K562 (cell line): ENCODE measurements around the gene GRIK1. TPM values are rescaled to one million over a fixed set of nuclear protein-coding genes. Genes with fewer than 3 reads are reported as not detected.

Source experiments
- ATAC-seq: fragments of 200-7000 bp; cut with Tn5 transposase; 3 replicates; pipeline ENCODE4 v1.9.1; 2020; ENCODE audit warnings: moderate library complexity
- BruUV-seq: library from RNA; stranded (reverse); fragments of 400-500 nt; replicated peaks from 2 replicates; lab custom pipeline; 2021; lab: Mats Ljungman, UMichigan
- CTCF ChIA-PET: fragments of 300-600 bp; formaldehyde crosslinking; extraction: SDS; loops from one replicate; lab custom pipeline; 2021; ENCODE audit warnings: low intra/inter-chr PET ratio; lab: Yijun Ruan, JAX
- POLR2A ChIA-PET: fragments of 300-600, 350-650 bp; sonication (Branson Sonifier 250); formaldehyde crosslinking; extraction: SDS; loops from one replicate; lab custom pipeline; 2021; ENCODE audit warnings: antibody characterized with exemption, inconsistent platforms; lab: Yijun Ruan, JAX
- DNase-seq, 4 experiments: peaks; one replicate each; pipeline versions ENCODE4 v3.0.0 to v3.0.0-alpha.2; 2011 to 2018; ENCODE audit warnings: low spot score in 3 of 4, mixed read lengths in 3 of 4; ENCODE audit errors: extremely low read depth in 1 of 4
- FAIRE-seq: peaks from 2 replicates; lab custom pipeline; 2011; peaks lifted over from hg19 to GRCh38; lab: Jason Lieb, UNC
- H2AFZ ChIP-seq: 2 replicates; pipeline ENCODE4 v1.6.0; 2011; ENCODE audit warnings: low read depth, low read length, control low read depth, inconsistent platforms
- H3K27ac ChIP-seq: fragments of 200-600 bp; 3 replicates; pipeline ENCODE4 v1.8.0; 2011; ENCODE audit warnings: low read depth, mild to moderate bottlenecking, control low read depth, inconsistent platforms, low read length, moderate library complexity, mixed read lengths; ENCODE audit errors: extremely low read depth
- H3K27me3 ChIP-seq, 2 experiments: fragments of 300-600 bp in 1 of 2; 2 replicates in 1 of 2; 3 replicates in 1 of 2; pipeline versions ENCODE4 v1.6.0 to v1.8.0; 2011; ENCODE audit warnings: inconsistent platforms in 2 of 2, low read length in 2 of 2, mild to moderate bottlenecking in 1 of 2, mixed read lengths in 1 of 2, moderate library complexity in 1 of 2; ENCODE audit not compliant: control insufficient read depth in 2 of 2, insufficient read depth in 2 of 2
- H3K36me3 ChIP-seq: fragments of 300-600 bp; 3 replicates; pipeline ENCODE4 v1.8.0; 2011; ENCODE audit warnings: mild to moderate bottlenecking, low read length, inconsistent platforms; ENCODE audit not compliant: control insufficient read depth, insufficient read depth
- H3K4me1 ChIP-seq, 2 experiments: fragments of 200-600 bp in 1 of 2; replicated peaks in 1 of 2; 2 replicates in 1 of 2; 3 replicates in 1 of 2; pipeline versions ENCODE4 v1.5.1 to v1.8.0; 2011; ENCODE audit warnings: inconsistent platforms in 2 of 2, low read length in 2 of 2, mild to moderate bottlenecking in 1 of 2, mixed read lengths in 1 of 2, moderate library complexity in 1 of 2; ENCODE audit not compliant: control insufficient read depth in 2 of 2, insufficient read depth in 2 of 2
- H3K4me2 ChIP-seq: 2 replicates; pipeline ENCODE4 v1.6.1; 2011; ENCODE audit warnings: low read length, control low read depth, inconsistent platforms, mixed read lengths; ENCODE audit not compliant: insufficient read depth
- H3K4me3 ChIP-seq: fragments of 200-600 bp; sonication (generic), shearing (Covaris generic); 2 replicates; pipeline ENCODE4 v1.5.1; 2016; ENCODE audit warnings: control low read depth, inconsistent platforms
- H3K79me2 ChIP-seq: fragments of 200-600 bp; 3 replicates; pipeline ENCODE4 v1.8.0; 2011; ENCODE audit warnings: low read length, inconsistent platforms; ENCODE audit not compliant: control insufficient read depth, insufficient read depth
- H3K9ac ChIP-seq, 2 experiments: 2 replicates each; pipeline versions ENCODE4 v1.6.0 to v1.6.1; 2011; ENCODE audit warnings: low read depth in 2 of 2, low read length in 2 of 2, control low read depth in 1 of 2, inconsistent platforms in 1 of 2, mild to moderate bottlenecking in 1 of 2, mixed read lengths in 1 of 2; ENCODE audit not compliant: insufficient read depth in 1 of 2
- H3K9me1 ChIP-seq: one replicate; pipeline ENCODE4 v1.6.0; 2011; ENCODE audit warnings: inconsistent platforms, mild to moderate bottlenecking, low read length, moderate library complexity; ENCODE audit not compliant: control insufficient read depth, insufficient read depth
- H3K9me3 ChIP-seq: replicated peaks from 2 replicates; pipeline ENCODE4 v1.5.1; 2011; ENCODE audit warnings: low read depth, low read length, inconsistent platforms; ENCODE audit not compliant: control insufficient read depth, insufficient read depth
- H4K20me1 ChIP-seq: replicated peaks from 2 replicates; pipeline ENCODE4 v1.6.1; 2011; ENCODE audit warnings: low read length, inconsistent platforms, mixed read lengths; ENCODE audit not compliant: control insufficient read depth, insufficient read depth
- CEBPZ ChIP-seq: fragments of 150-350 bp; IDR thresholded peaks from 2 replicates; pipeline ENCODE4 v1.6.1; 2014; ENCODE audit warnings: low read depth, mild to moderate bottlenecking, low read length, borderline replicate concordance
- CXXC5 ChIP-seq: fragments of 250-450 bp; sonication (Bioruptor Pico); IDR thresholded peaks from 2 replicates; pipeline ENCODE4 v1.8.0; 2022; ENCODE audit warnings: inconsistent platforms, mild to moderate bottlenecking, moderate library complexity
- MYC ChIP-seq, 2 experiments: fragments of 250-450 bp in 1 of 2; sonication (Bioruptor Pico) in 1 of 2; IDR thresholded peaks; 2 replicates each; pipeline versions ENCODE4 v1.5.1 to v1.6.1; 2012 to 2021; ENCODE audit warnings: low read depth in 2 of 2, borderline replicate concordance in 1 of 2, improper control_type of control experiment in 1 of 2, low read length in 1 of 2, mild to moderate bottlenecking in 1 of 2, moderate library complexity in 1 of 2
- SMAD4 ChIP-seq: fragments of 250-450 bp; sonication (Bioruptor Pico); conservative IDR thresholded peaks from 2 replicates; pipeline ENCODE4 v1.8.0; 2021; ENCODE audit warnings: inconsistent platforms, mild to moderate bottlenecking, moderate library complexity
- THRB ChIP-seq: fragments of 450-650 bp; formaldehyde crosslinking; conservative IDR thresholded peaks from 2 replicates; pipeline ENCODE4 v1.4.0; 2022; ENCODE audit warnings: mild to moderate bottlenecking, missing genetic modification characterization
- ZBTB40 ChIP-seq, 2 experiments: fragments of 450-650 bp in 1 of 2; sonication (generic) in 1 of 2; formaldehyde crosslinking in 1 of 2; IDR thresholded peaks; 2 replicates each; pipeline versions ENCODE4 v1.7.1 to v1.9.0; 2016 to 2022; ENCODE audit warnings: inconsistent platforms in 1 of 2, mild to moderate bottlenecking in 1 of 2, missing genetic modification reagents in 1 of 2
- ZNF551 ChIP-seq: fragments of 250-450 bp; sonication (Bioruptor Pico); IDR thresholded peaks from 2 replicates; pipeline ENCODE4 v1.5.0; 2021; ENCODE audit warnings: mild to moderate bottlenecking, moderate library complexity
- WGBS: fragments of 100-300 bp; shearing (Covaris generic); methylation state at CpG from one replicate; pipeline ENCODE4 v1.1.6; 2016; ENCODE audit warnings: low coverage, mixed read lengths; ENCODE audit not compliant: insufficient coverage; ENCODE audit errors: missing lambda C conversion rate; 5-methylcytosine and 5-hydroxymethylcytosine counted together
- in situ Hi-C: fragments of 300-500 bp; cut with MboI; formaldehyde crosslinking; loops from 4 replicates; pipeline ENCODE4 v1.15.0; 2018; ENCODE audit warnings: inconsistent platforms, mixed read lengths
- intact Hi-C: fragments of 100-400 bp; cut with micrococcal nuclease; formaldehyde crosslinking; loops from 2 replicates; pipeline ENCODE4 v1.14.2; 2022
- polyA plus RNA-seq, 8 experiments: library from polyadenylated mRNA; depleted of rRNA in 4 of 8; stranded (reverse) in 5 of 8; unstranded in 3 of 8; fragments of >200 nt; fragmentation: Nextera tagmentation in 2 of 8; fragmentation: Illumina TruSeq in 1 of 8; extraction: Ambion mirVana in 2 of 8; extraction: Trizol in 1 of 8; gene quantifications; 2 replicates each; pipeline versions ENCODE4 v1.2.1 to v1.2.3, GENCODE V29; 2011 to 2014; ENCODE audit warnings: inconsistent platforms in 1 of 8, missing spikeins in 1 of 8
- total RNA-seq, 7 experiments: library from RNA; depleted of rRNA in 6 of 7; stranded (reverse); fragments of >200 nt in 6 of 7; fragmentation: Illumina TruSeq in 2 of 7; extraction: Trizol in 2 of 7; gene quantifications; 2 replicates each; pipeline versions ENCODE4 v1.2.1 to v1.2.3, GENCODE V29; 2011 to 2021; ENCODE audit warnings: low replicate concordance in 1 of 7

Gene GRIK1
- total and polyA plus RNA-seq, 9 of the 15 experiments (the other 6 are each of a cell fraction or from before 2014, with no cell fraction given) = 0.17 to 2.8 (median 0.53) TPM

GRCh38 chr21:29721221-29721620 is 218.6 kb downstream of the GRIK1 start:
- in situ Hi-C loops = no loop called here
- no peaks in the 10 kb centered on the region for H3K9me1 ChIP-seq
- no peak for DNase-seq
- 58% methylated on average over 5 of the region's 5 CpGs for WGBS
- ChIA-PET POLR2A (interaction anchor here (0.6 to 0.9 kb wide), 2 partner anchors 18 to 20 kb away, joined by 3 read pairs; no protein-coding TSS in a partner anchor), CTCF (no interaction called here)
- no peak for ATAC-seq
- H4K20me1 ChIP-seq = no peaks in the 10 kb centered on the region
- no peaks in the 10 kb centered on the region for H3K36me3 ChIP-seq
- intact Hi-C loops = no loop called here
- H3K27ac ChIP-seq = no peak overlapping the region
- BruUV-seq = no TSS peak
- peaks cover 0 to 5% of the 10 kb centered on the region in 2 experiments; a peak in 2 of 5 replicates for H3K4me1 ChIP-seq
- H3K79me2 ChIP-seq = no peaks in the 10 kb centered on the region
- FAIRE-seq = no peak
- H3K27me3 ChIP-seq = no peaks in the 10 kb centered on the region
- no peak overlapping the region for H3K9ac ChIP-seq
- H2AFZ ChIP-seq = no peak overlapping the region
- peaks cover 6% of the 10 kb centered on the region; the same call in 1 of the 2 replicates for H3K9me3 ChIP-seq
- H3K4me3 ChIP-seq = no peak overlapping the region
- no peak overlapping the region for H3K4me2 ChIP-seq
- no peak for TF ChIP-seq MYC (IDR thresholded peaks at IDR 0.05; ENCODE audit: low read depth, low read length)
- no peak for TF ChIP-seq MYC (CRISPR knock-in tag; IDR thresholded peaks at IDR 0.05; ENCODE audit: borderline replicate concordance, low read depth)
- TF ChIP-seq ZBTB40 (IDR thresholded peaks at IDR 0.05) = no peak
- no peak for TF ChIP-seq ZBTB40 (CRISPR knock-in tag; IDR thresholded peaks at IDR 0.05)
- no peak for TF ChIP-seq CXXC5 (CRISPR knock-in tag)
- no peak for TF ChIP-seq SMAD4 (CRISPR knock-in tag)
- TF ChIP-seq ZNF551 (CRISPR knock-in tag) = no peak
- no peak for TF ChIP-seq CEBPZ
- no peak for TF ChIP-seq THRB (CRISPR knock-in tag)
